ENCODE data around the gene METTL13.
A peak's percentile ranks its signal among the peaks of the same experiment; 100 is the strongest.

METTL13 gene

GRCh38 chr1:171743081-171743870 lies 38.2 kb upstream of the METTL13 start (continued):
- TF ChIP-seq ZNF133 (tag by site-specific recombination; IDR thresholded peaks at IDR 0.05) (no peak), ZIC2 (tag by site-specific recombination; IDR thresholded peaks at IDR 0.05) (no peak), ZNF624 (tag by site-specific recombination; IDR thresholded peaks at IDR 0.05) (no peak), ATF2 (tag by site-specific recombination; IDR thresholded peaks at IDR 0.05; ENCODE audit: low read depth) (no peak), PRDM10 (tag by site-specific recombination; IDR thresholded peaks at IDR 0.05) (0 out of 2 replicates have a peak, but pooled peaks have one; percentile 5), ZNF548 (tag by site-specific recombination; IDR thresholded peaks at IDR 0.05) (no peak)

- ChIA-PET CTCF (interaction anchor here (0.6 to 1.2 kb wide), 3 partner anchors 10 to 193 kb away, joined by 3 read pairs; no protein-coding TSS in a partner anchor), POLR2A (no interaction called here)
- Histone ChIP-seq H3K4me1 (ENCODE audit: control insufficient read depth, insufficient read depth, low read length) (no peaks in the 10 kb centered on the region), H3K9me3 (ENCODE audit: control insufficient read depth, insufficient read depth, low read depth, low read length) (no peaks in the 10 kb centered on the region), H3K36me3 (ENCODE audit: control insufficient read depth in 2 of 2, insufficient read depth in 1 of 2, low read length in 2 of 2) (no peaks in the 10 kb centered on the region), H3K27ac (ENCODE audit: extremely low read depth, low read depth, low read length) (no peak overlapping the region), H3K4me3 (ENCODE audit: low read depth, low read length) (no peak overlapping the region)
- TF ChIP-seq ZNF660 (tag by site-specific recombination; IDR thresholded peaks at IDR 0.05) (no peak), ZNF626 (tag by site-specific recombination; IDR thresholded peaks at IDR 0.05) (no peak), YY1 (tag by site-specific recombination; IDR thresholded peaks at IDR 0.05) (no peak), ZEB2 (tag by site-specific recombination; IDR thresholded peaks at IDR 0.05) (no peak), ZNF629 (tag by site-specific recombination; IDR thresholded peaks at IDR 0.05) (no peak), IKZF3 (tag by site-specific recombination; IDR thresholded peaks at IDR 0.05) (no peak), ZNF114 (tag by site-specific recombination; IDR thresholded peaks at IDR 0.05) (no peak), ZNF837 (tag by site-specific recombination; IDR thresholded peaks at IDR 0.05) (no peak), ZNF23 (tag by site-specific recombination; IDR thresholded peaks at IDR 0.05; ENCODE audit: borderline replicate concordance) (no peak), ZNF518A (tag by site-specific recombination; conservative IDR thresholded peaks at IDR 0.05; ENCODE audit: low read depth) (no peak), ZNF266 (tag by site-specific recombination; IDR thresholded peaks at IDR 0.05; ENCODE audit: low read depth) (no peak), ZSCAN23 (tag by site-specific recombination; IDR thresholded peaks at IDR 0.05) (no peak), ZNF624 (tag by site-specific recombination; IDR thresholded peaks at IDR 0.05) (no peak)
Measured at GRCh38 chr1:171744986-171745385, 36.5 kb upstream of the METTL13 start.

All from HEK293 (cell line).